Mucosa of stomach (tissue), 1 donor: Measurements from ENCODE around the gene GALNT14.

Source experiments
- H3K27me3 ChIP-seq: one replicate; pipeline ENCODE4 v1.7.0; 2013; ENCODE audit warnings: mild to moderate bottlenecking, low read length; ENCODE audit not compliant: control insufficient read depth, insufficient read depth
- H3K36me3 ChIP-seq: one replicate; pipeline ENCODE4 v1.7.0; 2013; ENCODE audit warnings: low read length; ENCODE audit not compliant: control insufficient read depth, insufficient read depth
- H3K4me1 ChIP-seq: one replicate; pipeline ENCODE4 v1.7.0; 2013; ENCODE audit warnings: mild to moderate bottlenecking, low read length; ENCODE audit not compliant: control insufficient read depth, insufficient read depth
- H3K4me3 ChIP-seq: one replicate; pipeline ENCODE4 v1.7.0; 2013; ENCODE audit warnings: low read length
- H3K9ac ChIP-seq: one replicate; pipeline ENCODE4 v1.7.0; 2013; ENCODE audit warnings: mild to moderate bottlenecking, low read length, moderate library complexity
- H3K9me3 ChIP-seq: one replicate; pipeline ENCODE4 v1.7.0; 2013; ENCODE audit warnings: mild to moderate bottlenecking, low read length, moderate library complexity; ENCODE audit not compliant: control insufficient read depth
- donor health status: Pancreatic carcinoma.

Gene GALNT14

DNA sequence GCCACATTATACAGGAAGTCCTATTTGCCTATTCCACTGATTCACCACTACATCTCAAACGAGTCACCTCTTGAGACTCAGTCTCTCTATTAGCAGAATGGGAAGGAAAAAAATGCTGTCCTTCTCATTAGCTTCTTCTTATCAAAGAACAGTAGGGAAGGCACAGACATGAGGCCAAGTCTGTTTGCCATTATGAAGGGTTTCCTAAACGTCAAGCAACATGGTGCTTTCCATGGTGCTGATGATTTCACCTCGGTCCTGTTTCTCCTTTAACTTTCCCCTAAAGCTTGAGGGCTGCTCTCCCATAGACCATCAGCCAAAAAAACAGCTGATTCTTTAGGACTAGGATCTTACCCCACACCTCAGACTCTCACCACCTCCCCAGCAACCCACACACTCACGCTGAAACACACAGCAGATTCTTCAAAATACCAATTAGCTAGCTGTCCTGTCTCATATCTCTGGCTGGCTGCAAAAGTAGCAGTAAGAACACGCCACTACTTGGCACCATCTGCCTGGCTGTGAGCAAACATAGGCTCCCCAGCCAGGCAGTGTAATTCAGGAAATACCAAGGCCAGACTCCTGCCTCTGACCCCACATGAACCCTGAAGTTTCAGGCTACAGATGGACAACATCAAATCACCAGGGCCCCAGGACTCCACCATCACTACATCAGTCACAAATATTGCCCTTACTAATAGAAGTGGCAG is 30.5 kb downstream of the GALNT14 start:
- Histone ChIP-seq H3K9ac (no peak overlapping the region), H3K36me3 (no peaks in the 10 kb centered on the region), H3K4me3 (no peak overlapping the region), H3K4me1 (no peaks in the 10 kb centered on the region), H3K9me3 (no peaks in the 10 kb centered on the region), H3K27me3 (no peaks in the 10 kb centered on the region)

DNA sequence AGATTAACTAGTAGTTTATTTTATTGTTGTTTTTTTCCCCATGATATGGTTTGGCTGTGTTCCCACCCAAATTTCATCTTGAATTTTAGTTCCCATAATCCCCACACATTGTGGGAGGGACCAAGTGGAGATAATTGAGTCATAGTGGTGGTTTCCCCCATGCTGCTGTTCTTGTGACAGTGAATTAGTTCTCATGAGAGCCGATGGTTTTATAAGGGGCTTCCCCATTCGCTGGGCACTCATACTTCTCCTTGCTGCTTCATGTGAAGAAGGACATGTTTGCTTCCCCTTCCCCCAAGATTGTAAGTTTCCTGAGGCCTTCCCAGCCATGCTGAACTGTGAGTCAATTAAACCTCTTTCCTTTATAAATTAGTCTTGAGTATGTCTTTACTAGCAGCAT is 36.5 kb downstream of the GALNT14 start:
- Histone ChIP-seq H3K36me3 (no peaks in the 10 kb centered on the region), H3K4me3 (no peak overlapping the region), H3K9ac (no peak overlapping the region), H3K27me3 (no peaks in the 10 kb centered on the region), H3K9me3 (no peaks in the 10 kb centered on the region), H3K4me1 (no peaks in the 10 kb centered on the region)

DNA sequence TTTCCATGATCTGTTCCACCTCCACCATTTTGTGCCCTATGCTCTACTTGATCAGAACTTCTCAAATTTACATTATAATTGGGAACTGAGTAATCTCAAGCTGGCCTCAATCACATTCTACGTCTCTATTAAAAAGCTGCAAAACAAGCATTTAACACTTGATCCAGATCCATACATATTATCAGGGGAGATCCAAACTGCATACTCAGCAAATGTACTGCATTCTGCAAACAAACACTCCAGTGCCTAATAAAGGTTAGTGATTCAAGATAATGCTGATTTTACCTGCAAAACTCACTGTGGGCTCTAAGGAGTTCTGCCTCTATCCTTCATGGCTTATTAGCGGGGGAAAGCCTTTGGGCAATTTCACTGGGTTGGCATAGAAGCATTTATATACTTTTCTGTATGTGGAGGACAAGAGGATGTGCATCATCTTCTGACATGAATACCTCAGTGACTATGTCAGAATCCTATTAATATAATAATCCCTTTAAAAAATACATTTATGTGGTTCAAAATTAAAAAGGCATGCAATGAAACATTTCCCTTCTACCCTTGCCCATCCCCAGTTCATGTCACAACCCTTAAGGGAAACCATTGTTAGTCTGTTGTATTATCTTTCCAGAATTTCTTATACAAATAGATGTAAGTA is 40.2 kb downstream of the GALNT14 start:
- Histone ChIP-seq H3K36me3 (no peaks in the 10 kb centered on the region), H3K4me3 (no peak overlapping the region), H3K9me3 (no peaks in the 10 kb centered on the region), H3K27me3 (no peaks in the 10 kb centered on the region), H3K9ac (no peak overlapping the region), H3K4me1 (no peaks in the 10 kb centered on the region)

DNA sequence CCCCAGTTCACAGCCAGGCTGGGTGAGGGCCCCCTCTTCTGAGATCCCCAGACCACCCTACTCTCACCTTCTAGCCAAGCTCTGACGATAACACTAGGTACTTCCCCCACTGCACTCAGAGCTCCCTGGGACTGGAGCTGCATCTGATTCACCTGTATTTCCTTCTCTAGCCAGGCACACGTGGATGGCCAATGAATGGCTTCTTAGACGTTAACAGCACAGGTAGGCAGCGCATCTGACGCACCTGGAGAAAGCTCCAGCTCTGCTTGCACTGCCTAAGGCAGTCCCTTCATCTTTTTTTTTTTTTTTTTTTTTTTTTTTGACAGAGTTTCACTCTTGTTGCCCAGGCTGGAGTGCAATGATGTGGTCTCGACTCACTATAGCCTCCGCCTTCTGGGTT is 48.1 kb downstream of the GALNT14 start:
- H3K9me3 ChIP-seq: no peaks in the 10 kb centered on the region
- H3K4me3 ChIP-seq: no peak overlapping the region
- no peaks in the 10 kb centered on the region for H3K4me1 ChIP-seq
- H3K27me3 ChIP-seq: peaks cover 5% of the 10 kb centered on the region
- no peaks in the 10 kb centered on the region for H3K36me3 ChIP-seq
- no peak overlapping the region for H3K9ac ChIP-seq

DNA sequence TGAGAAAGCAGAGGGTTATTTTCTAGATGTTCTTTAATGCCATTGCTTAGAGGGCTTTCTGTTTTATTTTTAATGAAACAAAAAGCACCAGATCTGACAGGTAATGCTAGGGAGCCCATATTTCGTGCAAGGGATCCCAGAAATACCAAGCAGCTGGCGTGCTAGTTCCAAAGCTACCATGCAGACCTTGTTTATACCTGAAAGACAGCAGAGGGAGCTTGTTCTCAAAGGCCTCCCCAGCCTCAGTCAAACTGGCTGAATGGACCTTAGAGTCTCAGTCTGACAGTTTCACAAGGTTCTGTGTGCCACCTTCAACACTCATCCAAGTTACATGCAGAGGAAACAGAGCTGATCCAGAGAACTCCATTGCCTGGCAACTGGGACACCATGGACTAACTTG is 48.6 kb downstream of the GALNT14 start:
- H3K9ac ChIP-seq: no peak overlapping the region
- no peaks in the 10 kb centered on the region for H3K9me3 ChIP-seq
- no peak overlapping the region for H3K4me3 ChIP-seq
- no peaks in the 10 kb centered on the region for H3K36me3 ChIP-seq
- peaks cover 5% of the 10 kb centered on the region for H3K27me3 ChIP-seq
- no peaks in the 10 kb centered on the region for H3K4me1 ChIP-seq

DNA sequence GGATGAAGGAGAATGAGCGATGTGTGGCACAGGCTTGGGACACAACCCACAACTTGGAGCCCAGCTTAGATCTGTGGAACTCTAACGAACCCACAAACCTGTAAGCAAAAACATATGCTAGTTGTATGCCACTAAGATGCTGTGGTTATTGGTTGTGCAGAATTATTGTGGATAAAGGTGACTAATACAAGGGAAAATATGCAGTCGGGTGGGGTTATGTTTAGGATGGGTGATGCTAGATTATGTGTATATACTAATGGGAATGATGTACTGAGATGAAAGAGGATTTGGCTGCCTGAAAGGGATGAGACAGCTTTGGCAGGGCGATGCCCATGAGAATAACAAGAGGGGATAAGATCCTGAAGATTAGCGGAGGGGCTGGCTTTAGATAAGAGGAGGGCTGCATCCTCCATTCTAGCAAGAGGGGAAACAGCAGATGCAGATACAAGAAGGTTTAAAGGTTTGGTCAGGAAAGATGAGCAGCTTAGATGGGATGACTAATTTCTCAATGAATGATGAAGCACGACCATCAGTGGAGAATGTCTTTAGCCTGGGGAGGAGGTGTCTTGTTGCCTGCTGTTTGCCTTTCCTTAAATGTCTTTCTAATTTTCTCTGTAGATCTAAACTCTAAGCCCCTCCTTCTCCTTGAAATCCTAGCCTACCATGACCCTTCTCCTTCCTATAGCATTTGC is 49.6 kb downstream of the GALNT14 start:
- no peaks in the 10 kb centered on the region for H3K9me3 ChIP-seq
- no peak overlapping the region for H3K9ac ChIP-seq
- no peaks in the 10 kb centered on the region for H3K36me3 ChIP-seq
- peaks cover 5% of the 10 kb centered on the region for H3K27me3 ChIP-seq
- no peaks in the 10 kb centered on the region for H3K4me1 ChIP-seq
- H3K4me3 ChIP-seq: no peak overlapping the region

DNA sequence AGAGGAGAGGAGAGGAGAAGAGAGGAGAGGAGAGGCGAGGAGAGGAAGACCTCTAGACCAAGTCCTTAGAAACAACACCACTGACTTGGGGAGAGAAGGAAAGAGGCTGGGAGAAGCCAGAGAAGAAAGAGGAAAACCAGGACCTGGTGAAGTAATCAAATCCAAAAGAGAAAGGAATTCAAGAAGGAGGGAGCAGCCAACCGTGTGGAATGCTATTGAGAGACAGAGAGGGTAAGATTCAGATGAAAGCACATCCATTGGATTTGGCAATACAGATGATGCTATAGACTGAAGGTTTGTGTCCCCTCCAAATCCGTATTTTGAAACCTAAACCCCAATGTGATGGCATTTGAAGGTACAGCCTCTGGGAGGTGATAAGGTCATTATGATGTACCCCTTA is 50.7 kb downstream of the GALNT14 start:
- no peaks in the 10 kb centered on the region for H3K4me1 ChIP-seq
- no peaks in the 10 kb centered on the region for H3K9me3 ChIP-seq
- H3K36me3 ChIP-seq: no peaks in the 10 kb centered on the region
- H3K27me3 ChIP-seq: peaks cover 5% of the 10 kb centered on the region
- H3K9ac ChIP-seq: no peak overlapping the region
- H3K4me3 ChIP-seq: no peak overlapping the region

DNA sequence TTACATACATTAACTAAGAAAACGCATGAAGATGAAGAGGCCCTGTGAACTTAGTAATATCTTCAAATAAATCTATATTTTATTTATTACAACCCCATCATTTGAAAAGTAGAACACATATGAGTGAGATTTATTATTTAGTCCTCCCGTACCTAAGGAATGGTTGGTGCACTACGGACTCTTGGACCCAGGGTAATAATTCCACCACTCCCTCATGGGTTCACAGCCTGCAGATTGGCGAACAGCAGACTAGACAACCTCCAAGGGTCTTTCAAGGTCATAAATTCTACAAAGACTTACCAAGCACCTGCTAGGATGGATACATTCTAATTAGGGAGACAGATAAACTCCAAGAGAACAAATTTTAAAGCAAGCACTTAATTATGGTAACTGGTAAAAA is 51.6 kb downstream of the GALNT14 start:
- Histone ChIP-seq H3K9me3 (no peaks in the 10 kb centered on the region), H3K27me3 (peaks cover 5% of the 10 kb centered on the region), H3K4me3 (no peak overlapping the region), H3K36me3 (no peaks in the 10 kb centered on the region), H3K9ac (no peak overlapping the region), H3K4me1 (no peaks in the 10 kb centered on the region)

DNA sequence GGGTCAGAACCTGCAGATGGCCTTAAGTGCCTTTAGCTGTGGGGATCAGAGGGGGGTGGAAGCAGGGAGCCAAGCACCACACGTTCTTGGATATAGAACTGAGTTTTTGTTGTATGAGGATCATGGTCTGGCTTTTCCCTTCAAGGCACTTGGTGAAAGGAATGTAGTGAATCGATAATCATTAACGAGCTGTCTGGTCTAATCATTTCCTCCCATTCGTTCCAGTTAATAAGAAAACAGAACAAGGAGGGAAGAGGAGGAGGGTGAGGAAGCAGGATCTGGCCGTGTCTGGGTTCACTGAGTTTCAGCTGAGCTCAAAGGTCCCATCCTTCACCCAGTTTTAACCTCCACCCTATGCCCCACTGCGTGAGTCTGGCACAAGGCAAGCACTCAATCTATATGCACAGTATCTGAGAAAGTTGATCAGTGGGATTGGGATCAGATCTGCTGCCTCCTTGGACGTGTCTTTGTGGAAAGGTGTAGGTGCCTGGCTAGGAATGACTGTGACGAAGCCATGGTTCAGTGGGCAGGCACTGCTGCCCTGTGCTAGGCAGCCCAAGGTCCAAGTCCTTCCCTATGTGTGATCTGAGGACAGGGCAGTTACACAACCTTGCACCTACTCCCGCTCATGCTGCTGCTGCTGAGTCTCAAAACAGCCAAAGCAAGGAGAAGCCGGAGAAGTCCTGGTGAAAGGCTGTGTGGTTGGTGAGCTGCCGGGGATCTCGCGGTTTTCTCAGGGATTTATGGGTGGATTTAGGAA is 54.8 kb downstream of the GALNT14 start:
- Histone ChIP-seq H3K4me1 (no peaks in the 10 kb centered on the region), H3K9ac (no peak overlapping the region)

DNA sequence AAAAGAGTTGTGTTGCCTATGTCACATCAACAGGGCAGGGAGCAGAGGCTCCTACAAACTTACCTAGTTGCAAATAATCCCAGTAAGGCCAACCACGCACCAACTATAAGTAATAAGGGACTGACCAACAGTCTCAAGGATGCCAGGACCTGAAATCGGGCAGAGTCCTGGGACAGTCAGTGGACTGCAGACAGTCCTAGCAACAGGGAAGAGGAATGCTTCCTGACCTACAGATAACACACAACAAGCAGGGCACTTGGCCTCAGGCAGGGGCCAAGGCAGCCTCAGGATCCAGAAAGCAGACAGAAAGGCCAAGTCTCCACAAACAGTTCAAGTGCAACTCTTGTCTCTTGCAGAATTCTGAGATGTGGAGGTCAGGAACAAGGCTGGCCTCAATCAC is 56.2 kb downstream of the GALNT14 start:
- no peaks in the 10 kb centered on the region for H3K4me1 ChIP-seq
- no peak overlapping the region for H3K4me3 ChIP-seq
- no peak overlapping the region for H3K9ac ChIP-seq
- H3K9me3 ChIP-seq: no peaks in the 10 kb centered on the region
- no peaks in the 10 kb centered on the region for H3K27me3 ChIP-seq
- H3K36me3 ChIP-seq: no peaks in the 10 kb centered on the region

More for the DNA sequence above, 54.8 kb downstream of the GALNT14 start:
- Histone ChIP-seq H3K4me3 (no peak overlapping the region), H3K36me3 (no peaks in the 10 kb centered on the region), H3K9me3 (no peaks in the 10 kb centered on the region), H3K27me3 (no peaks in the 10 kb centered on the region)

DNA sequence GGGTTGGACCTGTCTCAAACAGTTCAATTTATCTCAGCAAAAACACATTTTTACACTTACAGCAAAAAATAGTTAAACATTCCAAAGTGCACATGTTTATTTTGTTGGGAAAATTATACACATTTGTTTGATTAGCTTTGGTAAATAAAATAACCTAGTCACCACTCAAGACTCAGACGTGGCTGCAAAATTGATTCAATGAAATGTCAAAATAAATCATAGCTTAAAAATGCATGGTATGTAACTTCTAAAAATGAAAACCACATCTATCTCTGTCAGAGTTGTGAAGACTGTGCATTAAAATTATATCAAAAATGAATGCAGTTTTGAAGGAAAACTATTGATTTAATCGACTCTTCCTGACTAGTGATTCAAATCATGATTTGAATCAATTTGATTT is 56.7 kb downstream of the GALNT14 start:
- Histone ChIP-seq H3K36me3 (no peaks in the 10 kb centered on the region), H3K27me3 (no peaks in the 10 kb centered on the region), H3K9ac (no peak overlapping the region), H3K4me3 (no peak overlapping the region), H3K4me1 (no peaks in the 10 kb centered on the region), H3K9me3 (no peaks in the 10 kb centered on the region)

DNA sequence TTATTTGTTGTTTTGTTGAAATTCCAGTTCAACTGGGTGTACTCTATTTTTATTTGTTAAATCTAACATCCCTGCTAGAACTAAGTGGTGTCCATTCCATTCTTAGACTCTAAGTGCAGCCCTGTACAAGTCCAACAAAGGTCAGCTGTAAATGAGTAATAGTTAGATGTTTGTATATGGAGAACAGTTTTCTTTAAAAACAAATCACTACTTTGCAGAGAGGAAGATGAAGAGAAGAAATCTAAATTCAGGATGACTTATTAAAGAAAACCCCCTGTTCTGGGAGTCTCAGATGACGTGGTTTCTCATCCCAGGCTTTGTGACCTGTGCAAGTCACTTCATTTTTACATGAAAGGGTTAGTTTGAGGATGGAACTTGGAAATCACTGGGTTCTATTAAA is 57.9 kb downstream of the GALNT14 start:
- Histone ChIP-seq H3K4me3 (no peak overlapping the region), H3K4me1 (no peaks in the 10 kb centered on the region), H3K9me3 (no peaks in the 10 kb centered on the region), H3K27me3 (no peaks in the 10 kb centered on the region), H3K36me3 (no peaks in the 10 kb centered on the region), H3K9ac (no peak overlapping the region)
